ES-I3 (cell line): Measurements from ENCODE around the gene CCDC77.
A peak's percentile ranks its signal among the peaks of the same experiment; 100 is the strongest.
"Not testable (repeated sequence)": the region's sequence is repeated elsewhere in the genome, so short reads cannot be mapped to it uniquely, and the experiment has no call there.

ENCODE experiments used
- H3K36me3 ChIP-seq: 2 replicates; pipeline ENCODE4 v1.6.1; 2013; ENCODE audit warnings: mild to moderate bottlenecking, low read length, control low read depth, moderate library complexity; ENCODE audit not compliant: insufficient read depth
- H3K4me1 ChIP-seq: 2 replicates; pipeline ENCODE4 v1.6.1; 2013; ENCODE audit warnings: mild to moderate bottlenecking, control low read depth, low read length; ENCODE audit not compliant: insufficient read depth
- H3K9ac ChIP-seq: 2 replicates; pipeline ENCODE4 v1.6.1; 2013; ENCODE audit warnings: low read depth, mild to moderate bottlenecking, low read length, moderate library complexity
- H3K9me3 ChIP-seq: 2 replicates; pipeline ENCODE4 v1.6.1; 2013; ENCODE audit warnings: mild to moderate bottlenecking, low read length, moderate library complexity; ENCODE audit not compliant: control insufficient read depth, insufficient read depth

CCDC77 gene

GRCh38 chr12:418432-418831, 17.0 kb downstream of the CCDC77 start:
- Histone ChIP-seq H3K4me1 (no peaks in the 10 kb centered on the region), H3K9me3 (no peaks in the 10 kb centered on the region), H3K36me3 (peaks cover 14% of the 10 kb centered on the region), H3K9ac (no peak overlapping the region)

- no peak overlapping the region for H3K9ac ChIP-seq
- H3K9me3 ChIP-seq, result no peaks in the 10 kb centered on the region
- peaks cover 12% of the 10 kb centered on the region for H3K36me3 ChIP-seq
- H3K4me1 ChIP-seq, result no peaks in the 10 kb centered on the region
Measured at GRCh38 chr12:422526-422925, 21.1 kb downstream of the CCDC77 start.

DNA sequence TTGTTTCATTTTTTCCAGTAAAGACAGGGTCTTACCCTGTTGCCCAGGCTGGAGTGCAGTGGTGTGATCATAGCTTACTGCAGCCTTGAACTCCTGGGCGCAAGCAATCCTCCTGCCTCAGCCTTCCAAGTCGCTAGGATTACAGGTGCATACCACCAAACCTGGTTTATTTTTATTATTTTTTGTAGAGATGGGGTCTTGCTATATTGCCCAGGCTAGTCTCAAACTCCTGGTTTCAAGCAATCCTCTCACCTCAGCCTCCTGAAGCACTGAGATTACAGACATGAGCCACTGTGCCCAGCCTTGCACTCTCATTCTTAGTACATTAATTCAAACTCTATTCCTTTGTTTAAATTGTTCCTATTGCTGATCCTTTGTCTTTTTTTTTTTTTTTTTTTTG, 34.3 kb downstream of the CCDC77 start:
- not testable (repeated sequence) for H3K9me3 ChIP-seq, H3K4me1 ChIP-seq, H3K9ac ChIP-seq
- peaks cover 28% of the 10 kb centered on the region for H3K36me3 ChIP-seq

DNA sequence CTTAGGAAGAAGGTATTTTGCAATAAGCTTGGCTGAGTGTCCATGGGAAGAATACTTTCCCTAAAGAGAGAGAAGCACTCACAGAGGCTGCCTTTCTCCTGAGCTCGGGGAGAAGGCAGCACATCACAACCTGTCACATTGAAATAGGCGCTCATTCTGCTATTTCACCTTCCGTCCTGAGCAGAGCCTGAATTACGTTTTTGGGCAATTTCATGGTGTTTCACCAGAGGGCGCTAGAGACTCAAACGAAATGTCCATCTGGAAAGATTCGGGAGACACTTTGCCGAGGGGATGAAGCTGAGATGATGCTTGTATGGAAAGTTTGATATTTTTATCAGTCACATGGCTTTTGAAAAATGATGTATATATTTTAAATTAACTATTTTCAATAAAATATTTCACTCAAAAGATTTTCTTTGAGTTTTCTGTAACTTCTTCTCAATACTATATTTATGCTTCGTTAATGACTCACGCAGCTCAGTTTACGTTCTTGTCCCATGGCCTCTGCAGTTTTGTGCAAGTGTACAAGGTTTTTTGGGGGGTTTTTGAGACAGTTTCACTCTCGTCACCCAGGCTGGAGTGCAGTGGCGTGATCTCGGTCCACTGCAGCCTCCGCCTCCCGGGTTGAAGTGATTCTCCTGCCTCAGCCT, 40.9 kb downstream of the CCDC77 start:
- no peaks in the 10 kb centered on the region for H3K4me1 ChIP-seq

GRCh38 chr12:447141-447540, 45.7 kb downstream of the CCDC77 start:
- H3K4me1 ChIP-seq, result no peaks in the 10 kb centered on the region

More for the DNA sequence above, 40.9 kb downstream of the CCDC77 start:
- Histone ChIP-seq H3K9ac (no peak overlapping the region), H3K9me3 (no peaks in the 10 kb centered on the region), H3K36me3 (peaks cover 23% of the 10 kb centered on the region)

DNA sequence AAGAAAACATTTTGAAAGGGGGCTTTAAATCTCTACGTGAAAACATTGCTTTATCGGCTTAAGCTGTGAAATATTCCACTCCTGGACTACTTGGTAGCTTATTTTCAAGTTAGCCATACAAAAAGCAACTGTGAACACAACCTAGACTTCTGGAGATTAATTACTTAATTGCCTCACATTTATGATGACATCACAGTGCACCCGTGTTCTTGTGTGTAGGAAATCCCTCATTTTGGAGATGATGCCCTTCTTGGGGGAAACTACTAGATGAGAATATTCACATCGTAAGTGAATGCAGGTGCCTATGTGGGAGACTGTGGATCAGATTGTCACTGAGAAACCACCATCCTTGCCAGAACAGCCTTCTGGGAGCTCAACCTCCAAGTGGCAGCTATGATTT, 47.8 kb downstream of the CCDC77 start:
- Histone ChIP-seq H3K36me3 (no peaks in the 10 kb centered on the region), H3K4me1 (no peaks in the 10 kb centered on the region), H3K9me3 (peaks cover 7% of the 10 kb centered on the region), H3K9ac (no peak overlapping the region)

More at GRCh38 chr12:447141-447540, 45.7 kb downstream of the CCDC77 start:
- no peaks in the 10 kb centered on the region; the same call in 1 of the 2 replicates for H3K9me3 ChIP-seq
- no peak overlapping the region for H3K9ac ChIP-seq
- no peaks in the 10 kb centered on the region for H3K36me3 ChIP-seq

- no peaks in the 10 kb centered on the region for H3K4me1 ChIP-seq
- no peaks in the 10 kb centered on the region for H3K36me3 ChIP-seq
- H3K9ac ChIP-seq, result no peak overlapping the region
- peaks cover 7% of the 10 kb centered on the region for H3K9me3 ChIP-seq
Measured at GRCh38 chr12:450438-450837, 49.0 kb downstream of the CCDC77 start.

- Histone ChIP-seq H3K36me3 (no peaks in the 10 kb centered on the region), H3K4me1 (no peaks in the 10 kb centered on the region), H3K9ac (no peak overlapping the region), H3K9me3 (peaks cover 7% of the 10 kb centered on the region)
Measured at GRCh38 chr12:452667-453210, 51.3 kb downstream of the CCDC77 start.

GRCh38 chr12:454833-455232, 53.4 kb downstream of the CCDC77 start:
- no peaks in the 10 kb centered on the region for H3K4me1 ChIP-seq
- no peaks in the 10 kb centered on the region for H3K36me3 ChIP-seq
- H3K9me3 ChIP-seq, result peaks cover 7% of the 10 kb centered on the region

GRCh38 chr12:455821-456220, 54.4 kb downstream of the CCDC77 start:
- H3K9me3 ChIP-seq, result peaks cover 7% of the 10 kb centered on the region
- no peaks in the 10 kb centered on the region for H3K4me1 ChIP-seq
- H3K36me3 ChIP-seq, result no peaks in the 10 kb centered on the region
- H3K9ac ChIP-seq, result no peak overlapping the region

More at GRCh38 chr12:454833-455232, 53.4 kb downstream of the CCDC77 start:
- H3K9ac ChIP-seq, result no peak overlapping the region

DNA sequence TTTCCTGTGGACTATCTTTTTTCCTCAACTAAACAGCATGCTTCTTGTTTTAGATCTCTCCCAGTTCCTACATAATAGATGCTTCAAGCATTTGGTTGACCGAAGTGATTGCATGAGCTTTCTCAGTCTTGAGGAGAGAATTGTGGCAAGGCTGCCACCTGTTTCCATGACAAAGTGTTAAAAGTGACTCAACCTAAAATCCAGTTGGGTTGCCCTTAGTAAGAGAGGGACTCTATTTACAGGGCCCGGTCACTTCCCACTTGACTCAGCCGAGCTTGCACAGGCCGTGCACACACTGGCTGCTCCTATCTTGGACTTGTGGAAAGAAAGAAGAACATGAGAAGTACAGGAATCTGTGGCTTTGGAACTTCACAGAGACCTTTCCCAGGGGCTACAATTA, 56.2 kb downstream of the CCDC77 start:
- H3K9me3 ChIP-seq, result peaks cover 2% of the 10 kb centered on the region; the same call in 1 of the 2 replicates
- no peaks in the 10 kb centered on the region for H3K36me3 ChIP-seq
- no peak overlapping the region for H3K9ac ChIP-seq
- peaks cover 4% of the 10 kb centered on the region; the same call in 1 of the 2 replicates for H3K4me1 ChIP-seq

- Histone ChIP-seq H3K4me1 (peaks cover 9% of the 10 kb centered on the region), H3K9me3 (no peaks in the 10 kb centered on the region), H3K9ac (peak overlapping the region; percentile 72; the same call in 1 of the 2 replicates), H3K36me3 (no peaks in the 10 kb centered on the region)
Measured at GRCh38 chr12:459050-459429, 57.6 kb downstream of the CCDC77 start.

GRCh38 chr12:459430-460258, 58.2 kb downstream of the CCDC77 start, which contains the start of gene B4GALNT3:
Gene B4GALNT3, plus strand, starts transcription at chr12:459939. Its CDS starts 438 bp downstream, at chr12:460377.
- no peaks in the 10 kb centered on the region for H3K36me3 ChIP-seq
- H3K4me1 ChIP-seq, result peaks cover 9% of the 10 kb centered on the region
- no peaks in the 10 kb centered on the region for H3K9me3 ChIP-seq
- H3K9ac ChIP-seq, result peak within 1 kb of the TSS; percentile 72

DNA sequence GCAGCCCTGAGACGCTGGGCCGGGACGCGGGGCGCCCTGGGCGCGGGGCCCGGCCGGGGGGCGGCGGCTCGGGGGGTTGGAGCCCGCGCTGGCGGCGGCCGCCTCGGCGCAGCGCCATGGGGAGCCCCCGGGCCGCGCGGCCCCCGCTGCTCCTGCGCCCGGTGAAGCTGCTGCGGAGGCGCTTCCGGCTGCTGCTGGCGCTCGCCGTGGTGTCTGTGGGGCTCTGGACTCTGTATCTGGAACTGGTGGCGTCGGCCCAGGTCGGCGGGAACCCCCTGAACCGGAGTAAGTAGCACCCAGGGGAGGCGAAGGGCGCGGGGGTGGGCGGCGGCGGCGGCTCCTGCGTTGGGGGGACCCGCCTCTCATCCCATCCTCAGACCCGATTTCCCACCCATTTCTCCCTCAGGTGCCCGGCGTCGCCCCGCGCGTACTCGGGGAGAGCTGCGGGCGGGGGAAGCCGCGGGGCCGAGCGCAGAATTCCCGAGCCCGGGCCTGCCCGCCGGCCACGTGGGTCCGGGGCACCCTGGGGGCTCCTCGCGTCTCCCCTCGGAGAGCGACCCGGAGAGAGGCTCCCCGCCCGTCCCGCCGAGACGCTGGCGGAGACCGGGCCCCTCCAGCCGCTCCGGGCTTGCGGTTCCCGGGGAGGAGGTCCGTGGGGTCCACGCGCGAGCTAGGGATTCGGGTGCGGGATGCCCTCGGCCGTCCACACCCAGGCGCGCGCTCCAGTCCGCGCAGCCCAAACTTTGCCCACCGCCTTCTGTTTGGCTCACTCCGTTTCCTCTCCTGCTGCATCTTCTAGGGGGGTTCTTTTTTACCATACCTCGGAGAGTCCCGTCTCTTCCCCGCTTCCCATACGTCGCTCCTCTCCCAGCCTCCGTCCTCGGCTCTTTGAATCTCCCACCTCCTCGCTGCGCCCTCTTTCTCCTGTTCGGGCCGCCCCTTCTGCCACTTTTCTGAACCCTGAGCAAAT, 59.1 kb downstream of the CCDC77 start:
- peak overlapping the region; percentile 62 for H3K9ac ChIP-seq

More for the DNA sequence above, 59.1 kb downstream of the CCDC77 start:
- Histone ChIP-seq H3K4me1 (peaks cover 9% of the 10 kb centered on the region), H3K36me3 (no peaks in the 10 kb centered on the region), H3K9me3 (no peaks in the 10 kb centered on the region)
